Lung (tissue), 12 donors: ENCODE data around the gene BBS9. TPM values are rescaled to one million over a fixed set of nuclear protein-coding genes. Genes with fewer than 3 reads are reported as not detected.

ENCODE experiments used
- ATAC-seq: fragments of 200-7000 bp; cut with Tn5 transposase; one replicate; pipeline ENCODE4 v1.9.1; 2020; ENCODE audit warnings: moderate number of reproducible peaks; ENCODE audit not compliant: insufficient read depth, low FRiP score
- DNase-seq, 3 donors: peaks; one replicate each; pipeline ENCODE4 v3.0.0-alpha.2; 2013 to 2017
- H3K27ac ChIP-seq, 2 donors: one replicate each; pipeline ENCODE4 v1.5.1; 2013; ENCODE audit warnings: mild to moderate bottlenecking in 2 of 2, moderate library complexity in 2 of 2, control low read depth in 1 of 2, inconsistent platforms in 1 of 2, low read depth in 1 of 2, low read length in 1 of 2
- H3K27me3 ChIP-seq, 3 donors: one replicate each; pipeline ENCODE4 v1.5.1; 2013; ENCODE audit warnings: low read length in 2 of 3; ENCODE audit not compliant: control insufficient read depth in 3 of 3, insufficient read depth in 3 of 3
- H3K36me3 ChIP-seq, 4 donors: one replicate each; pipeline ENCODE4 v1.5.1; 2013; ENCODE audit warnings: low read length in 4 of 4, mild to moderate bottlenecking in 1 of 4, moderate library complexity in 1 of 4; ENCODE audit not compliant: control insufficient read depth in 4 of 4, insufficient read depth in 4 of 4
- H3K4me1 ChIP-seq, 5 donors: one replicate each; pipeline ENCODE4 v1.5.1; 2013; ENCODE audit warnings: low read length in 5 of 5, mild to moderate bottlenecking in 2 of 5, moderate library complexity in 1 of 5; ENCODE audit not compliant: control insufficient read depth in 5 of 5, insufficient read depth in 5 of 5
- H3K4me3 ChIP-seq: one replicate; pipeline ENCODE4 v1.5.1; 2013; ENCODE audit warnings: mild to moderate bottlenecking, control low read depth, moderate library complexity
- H3K9ac ChIP-seq, 2 donors: one replicate each; pipeline ENCODE4 v1.5.1; 2013; ENCODE audit warnings: low read length in 2 of 2, control low read depth in 1 of 2; ENCODE audit not compliant: insufficient read depth in 1 of 2
- H3K9me3 ChIP-seq, 4 donors: one replicate each; pipeline ENCODE4 v1.5.1; 2013; ENCODE audit warnings: low read length in 3 of 4, mild to moderate bottlenecking in 1 of 4, moderate library complexity in 1 of 4; ENCODE audit not compliant: control insufficient read depth in 4 of 4, insufficient read depth in 3 of 4
- CTCF ChIP-seq: IDR thresholded peaks from 2 replicates; pipeline ENCODE4 v1.5.1; 2012; ENCODE audit warnings: mild to moderate bottlenecking; ENCODE audit errors: control extremely low read depth, extremely low read depth
- WGBS, 2 donors: extraction: QIAGEN DNeasy Blood & Tissue Kit; methylation state at CpG; one replicate each; pipeline ENCODE4 v1.1.7; 2013; 5-methylcytosine and 5-hydroxymethylcytosine counted together
- polyA plus RNA-seq, 2 donors: library from polyadenylated mRNA; stranded (reverse); fragments of 200-250 nt; gene quantifications; one replicate each; pipeline ENCODE4 v1.2.1, GENCODE V29; 2013
- total RNA-seq, 2 donors: library from RNA; depleted of rRNA in 1 of 2; stranded (reverse); fragments of >200 nt in 1 of 2; gene quantifications; one replicate each; pipeline ENCODE4 v1.2.1, GENCODE V29; 2014 to 2021
- donor health status: control.
- donor health status: control.
- donor health status: Bipolar disorder and iron deficiency.
- donor health status: healthy.
- donor health status: DM: yes; HTN: yes; CAD: no.

BBS9 gene
- total and polyA plus RNA-seq, 4 donors = 3.5 to 65.0 (median 15.2) TPM

- no peaks in the 10 kb centered on the region for H3K27me3 ChIP-seq
- no peaks in the 10 kb centered on the region for H3K36me3 ChIP-seq
- no peak overlapping the region for H3K9ac ChIP-seq
- no peak for ATAC-seq
- WGBS, 2 donors = 85 to 91% methylated on average over 4 of the region's 4 CpGs
- peaks cover 0 to 16% (median 0%) of the 10 kb centered on the region in 5 donors for H3K4me1 ChIP-seq
- peaks cover 0 to 3% (median 3%) of the 10 kb centered on the region in 4 donors for H3K9me3 ChIP-seq
- no peak for TF ChIP-seq CTCF
- DNase-seq = peak in 2 of 3 donors; percentile 33 to 57
- no peak overlapping the region for H3K4me3 ChIP-seq
- no peak overlapping the region for H3K27ac ChIP-seq
These were observed 501.0 kb downstream of the BBS9 start for GRCh38 chr7:33630359-33630758.

GRCh38 chr7:33632322-33632721, 503.0 kb downstream of the BBS9 start:
- no peaks in the 10 kb centered on the region for H3K27me3 ChIP-seq
- peaks cover 0 to 16% (median 0%) of the 10 kb centered on the region in 5 donors for H3K4me1 ChIP-seq
- no peak for TF ChIP-seq CTCF
- no peak overlapping the region for H3K27ac ChIP-seq
- no peaks in the 10 kb centered on the region for H3K9me3 ChIP-seq
- H3K36me3 ChIP-seq = no peaks in the 10 kb centered on the region
- DNase-seq (no peak), ATAC-seq (no peak)
- WGBS, 2 donors = 96% methylated on average over 24 of the region's 24 CpGs
- no peak overlapping the region for H3K4me3 ChIP-seq
- no peak overlapping the region for H3K9ac ChIP-seq

- no peak for TF ChIP-seq CTCF
- Histone ChIP-seq H3K27ac (no peak overlapping the region), H3K36me3 (no peaks in the 10 kb centered on the region), H3K27me3 (no peaks in the 10 kb centered on the region), H3K4me3 (no peak overlapping the region), H3K9me3 (no peaks in the 10 kb centered on the region), H3K9ac (no peak overlapping the region), H3K4me1 (peaks cover 0 to 16% (median 0%) of the 10 kb centered on the region in 5 donors)
- ATAC-seq = no peak
- no peak for DNase-seq
- 92 to 94% methylated on average over 6 of the region's 6 CpGs for WGBS, 2 donors
These were observed 503.6 kb downstream of the BBS9 start for GRCh38 chr7:33632840-33633525.

GRCh38 chr7:33634606-33635005, 505.2 kb downstream of the BBS9 start:
- H3K4me1 ChIP-seq = peaks cover 0 to 26% (median 1%) of the 10 kb centered on the region in 5 donors
- 83% methylated on average over 7 of the region's 7 CpGs for WGBS, 2 donors
- no peak for TF ChIP-seq CTCF
- no peaks in the 10 kb centered on the region for H3K9me3 ChIP-seq
- H3K27ac ChIP-seq = no peak overlapping the region
- ATAC-seq = no peak
- H3K4me3 ChIP-seq = no peak overlapping the region
- H3K36me3 ChIP-seq = no peaks in the 10 kb centered on the region
- no peak for DNase-seq
- no peaks in the 10 kb centered on the region for H3K27me3 ChIP-seq
- no peak overlapping the region for H3K9ac ChIP-seq
